Stomach (tissue), 9 donors: ENCODE data around the gene SMIM22. TPM values are rescaled to one million over a fixed set of nuclear protein-coding genes. Genes with fewer than 3 reads are reported as not detected.

ENCODE experiments used
- DNase-seq, 2 donors: peaks; one replicate each; pipeline versions ENCODE4 v3.0.0 to v3.0.0-alpha.2; 2013 to 2019
- H3K27ac ChIP-seq, 5 donors: fragments of 200-600 bp in 4 of 5; sonication (generic) in 4 of 5; one replicate each; pipeline ENCODE4 v1.5.1; 2013 to 2019; ENCODE audit warnings: mild to moderate bottlenecking in 1 of 5, moderate library complexity in 1 of 5
- H3K27me3 ChIP-seq, 3 donors: fragments of 200-600 bp; sonication (generic); one replicate each; pipeline ENCODE4 v1.5.1; 2017 to 2019; ENCODE audit warnings: mixed run types in 1 of 3
- H3K36me3 ChIP-seq, 4 donors: fragments of 200-600 bp; sonication (generic); 1 replicate in 3 of 4; 2 replicates in 1 of 4; pipeline ENCODE4 v1.5.1; 2016 to 2019
- H3K4me1 ChIP-seq, 4 donors: fragments of 200-600 bp; sonication (generic); one replicate each; pipeline ENCODE4 v1.5.1; 2016 to 2019
- H3K4me3 ChIP-seq, 4 donors: fragments of 200-600 bp; sonication (generic) in 3 of 4; one replicate each; pipeline ENCODE4 v1.5.1; 2016 to 2019; ENCODE audit warnings: mild to moderate bottlenecking in 1 of 4
- H3K9me3 ChIP-seq, 4 donors: fragments of 200-600 bp; sonication (generic); one replicate each; pipeline ENCODE4 v1.5.1; 2016 to 2019
- EP300 ChIP-seq: sonication (generic); formaldehyde crosslinking; IDR thresholded peaks from one replicate; pipeline ENCODE4 v1.6.1; 2017; ENCODE audit warnings: antibody characterized with exemption
- POLR2A ChIP-seq, 4 donors: fragments of 450-650 bp; IDR thresholded peaks; one replicate each; pipeline ENCODE4 v1.6.1; 2016; ENCODE audit warnings: antibody characterized with exemption in 4 of 4, control low read depth in 2 of 4, mild to moderate bottlenecking in 1 of 4, moderate library complexity in 1 of 4
- POLR2AphosphoS5 ChIP-seq, 3 donors: sonication (generic); formaldehyde crosslinking; IDR thresholded peaks; one replicate each; pipeline ENCODE4 v1.6.1; 2016; ENCODE audit warnings: antibody characterized with exemption in 3 of 3
- WGBS, 5 donors: extraction: QIAGEN DNeasy Blood & Tissue Kit in 3 of 5; methylation state at CpG; one replicate each; pipeline versions ENCODE4 v1.1.5 to v1.1.7; 2013 to 2018; 5-methylcytosine and 5-hydroxymethylcytosine counted together
- intact Hi-C: fragments of 100-400 bp; cut with DNase I; formaldehyde crosslinking; loops from one replicate; pipeline ENCODE4 v1.15.1; 2023; ENCODE audit warnings: low total_unique reads
- polyA plus RNA-seq, 3 donors: library from polyadenylated mRNA; stranded (reverse); fragments of 200-250 nt; gene quantifications; one replicate each; pipeline ENCODE4 v1.2.3, GENCODE V29; 2013
- total RNA-seq, 5 donors: library from RNA; depleted of rRNA; stranded (reverse); fragments of >200 nt; gene quantifications; one replicate each; pipeline versions ENCODE4 v1.1.0 to v1.2.3, GENCODE V29; 2014 to 2016
- TF ChIP-seq, protein P1 (sequence below), 7 experiments: fragments of 450-650 bp in 4 of 7; fragments of 200-600 bp in 3 of 7; sonication (generic) in 3 of 7; IDR thresholded peaks; one replicate each; pipeline ENCODE4 v1.5.1; 2016 to 2019; ENCODE audit warnings: antibody characterized with exemption in 7 of 7, control low read depth in 2 of 7, mild to moderate bottlenecking in 1 of 7
- donor health status: healthy with polysubstance abuse.
- donor health status: Bipolar disorder and iron deficiency.
- donor health status: healthy.

The SMIM22 gene
- total and polyA plus RNA-seq, 8 donors: 20.5 to 1,027 (median 391) TPM

DNA sequence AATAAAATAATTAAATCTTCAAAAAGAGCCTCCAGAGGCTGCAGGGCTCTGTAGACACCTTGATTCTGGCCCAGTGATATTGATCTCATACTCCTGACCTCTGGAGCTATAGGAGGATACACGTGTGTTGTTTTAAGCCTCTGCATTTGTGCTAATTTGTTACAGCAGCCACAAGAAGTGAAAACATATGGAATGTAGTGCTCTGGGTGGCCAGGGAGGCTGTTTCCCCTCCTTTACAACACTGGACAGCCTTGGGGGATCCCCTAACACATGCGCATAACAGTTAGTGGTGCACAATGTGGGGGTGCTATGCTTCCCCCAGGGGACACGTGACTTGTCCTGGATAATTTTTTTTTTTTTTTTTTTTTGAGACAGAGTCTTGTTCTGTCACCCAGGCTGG lies 23.5 kb upstream of the SMIM22 start:
- H3K27me3 ChIP-seq: no peaks in the 10 kb centered on the region
- H3K4me1 ChIP-seq: peaks cover 9 to 21% (median 19%) of the 10 kb centered on the region in 4 donors
- intact Hi-C loops: no loop called here
- no peak overlapping the region for H3K27ac ChIP-seq
- no peaks in the 10 kb centered on the region for H3K9me3 ChIP-seq
- 57 to 78% (median 65%) methylated on average over 3 of the region's 3 CpGs for WGBS, 5 donors
- no peaks in the 10 kb centered on the region for H3K36me3 ChIP-seq
- DNase-seq: no peak
- TF ChIP-seq POLR2A (IDR thresholded peaks at IDR 0.05) (no peak), EP300 (no peak)
- no peak overlapping the region for H3K4me3 ChIP-seq

DNA sequence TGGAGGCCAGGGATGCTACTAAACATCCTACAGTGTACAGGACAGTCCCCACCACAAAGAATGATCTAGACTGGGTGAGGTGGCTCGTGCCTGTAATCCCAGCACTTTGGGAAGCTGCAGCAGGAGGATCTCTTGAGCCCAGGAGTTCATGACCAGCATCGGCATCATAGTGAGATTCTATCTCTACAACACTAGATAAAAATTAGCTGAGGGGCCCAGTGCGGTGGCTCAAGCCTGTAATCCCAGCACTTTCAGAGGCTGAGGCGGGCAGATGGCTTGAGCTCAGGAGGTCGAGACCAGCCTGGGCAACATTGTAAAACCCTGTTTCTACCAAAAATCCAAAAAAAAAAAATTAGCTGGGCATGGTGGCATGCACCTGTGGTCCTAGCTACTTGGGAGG lies 22.8 kb upstream of the SMIM22 start:
- Histone ChIP-seq H3K4me3 (no peak overlapping the region), H3K36me3 (no peaks in the 10 kb centered on the region), H3K4me1 (peaks cover 9 to 17% (median 17%) of the 10 kb centered on the region in 4 donors), H3K27me3 (no peaks in the 10 kb centered on the region), H3K27ac (no peak overlapping the region), H3K9me3 (no peaks in the 10 kb centered on the region)
- no peak for TF ChIP-seq POLR2AphosphoS5 (IDR thresholded peaks at IDR 0.05)
- no peak for TF ChIP-seq POLR2A (IDR thresholded peaks at IDR 0.05)
- no peak for TF ChIP-seq EP300
- TF ChIP-seq, protein P1, sequence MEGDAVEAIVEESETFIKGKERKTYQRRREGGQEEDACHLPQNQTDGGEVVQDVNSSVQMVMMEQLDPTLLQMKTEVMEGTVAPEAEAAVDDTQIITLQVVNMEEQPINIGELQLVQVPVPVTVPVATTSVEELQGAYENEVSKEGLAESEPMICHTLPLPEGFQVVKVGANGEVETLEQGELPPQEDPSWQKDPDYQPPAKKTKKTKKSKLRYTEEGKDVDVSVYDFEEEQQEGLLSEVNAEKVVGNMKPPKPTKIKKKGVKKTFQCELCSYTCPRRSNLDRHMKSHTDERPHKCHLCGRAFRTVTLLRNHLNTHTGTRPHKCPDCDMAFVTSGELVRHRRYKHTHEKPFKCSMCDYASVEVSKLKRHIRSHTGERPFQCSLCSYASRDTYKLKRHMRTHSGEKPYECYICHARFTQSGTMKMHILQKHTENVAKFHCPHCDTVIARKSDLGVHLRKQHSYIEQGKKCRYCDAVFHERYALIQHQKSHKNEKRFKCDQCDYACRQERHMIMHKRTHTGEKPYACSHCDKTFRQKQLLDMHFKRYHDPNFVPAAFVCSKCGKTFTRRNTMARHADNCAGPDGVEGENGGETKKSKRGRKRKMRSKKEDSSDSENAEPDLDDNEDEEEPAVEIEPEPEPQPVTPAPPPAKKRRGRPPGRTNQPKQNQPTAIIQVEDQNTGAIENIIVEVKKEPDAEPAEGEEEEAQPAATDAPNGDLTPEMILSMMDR (IDR thresholded peaks at IDR 0.05): no peak
- WGBS, 5 donors: 80 to 91% (median 86%) methylated on average over 5 of the region's 5 CpGs
- no peak for DNase-seq
- intact Hi-C loops: no loop called here

DNA sequence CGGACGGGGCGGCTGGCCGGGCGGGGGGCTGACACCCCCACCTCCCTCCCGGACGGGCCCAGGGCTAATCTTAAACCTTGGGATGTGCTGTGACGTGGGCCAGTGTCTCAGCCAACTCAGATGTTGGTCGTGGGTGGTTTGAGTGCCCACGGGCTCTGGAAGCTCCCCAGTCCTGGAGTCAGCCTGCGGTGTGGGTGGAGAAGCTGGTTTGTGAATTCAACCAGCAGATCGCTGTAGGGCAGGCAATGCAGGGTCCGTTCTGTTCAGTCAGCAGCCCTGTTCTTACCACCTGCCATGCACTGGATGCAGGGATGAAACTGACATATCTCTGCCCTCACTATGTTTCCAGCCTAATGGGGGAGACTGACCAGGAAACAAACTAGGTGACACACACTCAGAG lies 20.2 kb upstream of the SMIM22 start:
- DNase-seq: no peak
- intact Hi-C loops: no loop called here
- Histone ChIP-seq H3K9me3 (no peaks in the 10 kb centered on the region), H3K4me1 (no peaks in the 10 kb centered on the region), H3K27me3 (no peaks in the 10 kb centered on the region), H3K4me3 (no peak overlapping the region), H3K36me3 (no peaks in the 10 kb centered on the region), H3K27ac (no peak overlapping the region)
- TF ChIP-seq POLR2AphosphoS5 (IDR thresholded peaks at IDR 0.05) (no peak), POLR2A (IDR thresholded peaks at IDR 0.05) (no peak), EP300 (no peak)
- TF ChIP-seq, protein P1 (IDR thresholded peaks at IDR 0.05): no peak
- 79 to 90% (median 89%) methylated on average over 7 to 13 of the region's 13 CpGs; no CpG with 5 or more reads in 1 of the 5 donors for WGBS, 5 donors

DNA sequence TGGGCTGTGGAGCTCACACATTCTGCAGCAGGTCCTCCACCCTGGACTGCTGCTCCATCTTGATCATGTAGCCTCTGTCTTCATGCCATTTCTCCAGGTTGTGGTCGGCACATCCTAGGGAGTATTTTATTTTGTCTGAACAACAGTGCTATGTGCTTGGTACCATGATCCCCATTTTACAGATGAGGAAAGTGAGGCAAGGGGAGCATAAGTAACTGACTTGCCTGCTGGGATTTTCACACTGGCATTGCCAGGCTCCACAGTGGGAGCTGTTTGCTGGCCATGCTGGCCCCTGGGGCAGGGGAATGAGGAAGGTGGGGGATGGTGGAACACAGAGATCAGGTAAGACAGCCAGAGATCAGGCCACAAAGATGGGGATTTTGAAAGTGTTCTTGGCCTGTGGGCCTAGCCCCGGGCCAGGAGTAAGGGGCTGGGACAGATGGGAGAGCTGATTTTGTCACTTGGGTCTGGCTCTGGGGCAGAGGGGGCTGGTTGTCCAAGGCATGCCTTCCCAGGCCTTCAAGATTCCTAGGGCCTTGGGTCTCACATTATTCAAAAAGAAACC lies 18.9 kb upstream of the SMIM22 start:
- Histone ChIP-seq H3K4me3 (no peak overlapping the region), H3K27ac (no peak overlapping the region), H3K27me3 (no peaks in the 10 kb centered on the region), H3K9me3 (no peaks in the 10 kb centered on the region), H3K4me1 (no peaks in the 10 kb centered on the region), H3K36me3 (no peaks in the 10 kb centered on the region)
- no peak for TF ChIP-seq EP300
- TF ChIP-seq POLR2AphosphoS5 (IDR thresholded peaks at IDR 0.05): no peak
- no peak for TF ChIP-seq POLR2A (IDR thresholded peaks at IDR 0.05)
- TF ChIP-seq, protein P1 (IDR thresholded peaks at IDR 0.05): no peak
- intact Hi-C loops: no loop called here
- DNase-seq: no peak
- 92 to 100% (median 94%) methylated on average over 2 of the region's 2 CpGs for WGBS, 5 donors

DNA sequence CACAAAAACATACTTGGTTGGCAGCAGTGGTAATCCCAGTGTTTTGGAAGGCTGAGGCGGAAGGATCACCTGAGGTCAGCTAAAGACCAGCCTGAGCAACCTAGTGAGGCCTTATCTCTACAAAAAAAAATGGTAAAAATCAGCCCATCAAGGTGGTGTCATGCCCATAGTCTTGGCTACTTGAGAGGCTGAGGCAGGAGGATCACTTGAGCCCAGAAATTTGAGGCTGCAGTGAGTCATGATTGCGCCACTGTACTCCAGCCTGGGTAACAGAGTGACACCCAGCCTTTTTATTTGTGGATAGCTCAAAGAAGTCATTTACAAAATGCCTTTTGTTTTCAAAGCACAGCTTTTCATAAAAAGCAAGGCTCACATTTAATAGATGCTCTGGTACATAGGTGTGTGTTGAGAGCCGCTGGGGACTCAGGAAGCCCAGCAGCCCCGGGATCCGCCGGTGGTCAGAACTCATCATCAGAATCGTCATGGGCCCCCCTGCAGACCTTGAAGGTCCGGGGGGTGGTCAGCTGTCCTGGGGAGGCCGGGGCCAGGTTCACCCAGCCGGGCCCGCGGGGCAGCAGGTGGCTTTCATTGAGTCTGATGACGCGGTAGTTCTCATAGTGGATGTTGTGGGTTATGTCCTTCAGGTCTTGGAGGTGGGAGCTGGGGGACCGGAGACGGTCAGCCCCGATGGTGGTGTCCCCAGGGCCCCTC lies 17.7 kb upstream of the SMIM22 start:
- TF ChIP-seq POLR2AphosphoS5 (IDR thresholded peaks at IDR 0.05): no peak
- TF ChIP-seq POLR2A (IDR thresholded peaks at IDR 0.05): no peak
- TF ChIP-seq, protein P1 (IDR thresholded peaks at IDR 0.05): no peak
- TF ChIP-seq EP300: no peak
- WGBS, 5 donors: 82 to 86% (median 84%) methylated on average over 17 of the region's 17 CpGs
- H3K4me3 ChIP-seq: no peak overlapping the region
- no peaks in the 10 kb centered on the region for H3K9me3 ChIP-seq
- no peaks in the 10 kb centered on the region for H3K4me1 ChIP-seq
- intact Hi-C loops: no loop called here
- no peak overlapping the region for H3K27ac ChIP-seq
- no peaks in the 10 kb centered on the region for H3K27me3 ChIP-seq
- DNase-seq: no peak
- H3K36me3 ChIP-seq: no peaks in the 10 kb centered on the region
